Calu3 (cell line): ENCODE measurements around the gene BCKDHB. TPM values are rescaled to one million over a fixed set of nuclear protein-coding genes. Genes with fewer than 3 reads are reported as not detected.

Experiments used
- BruUV-seq: library from RNA; stranded (reverse); fragments of 400-500 nt; replicated peaks from 2 replicates; lab custom pipeline; 2021; lab: Mats Ljungman, UMichigan
- CTCF ChIA-PET: fragments of 300-600 bp; sonication (Branson Sonifier 250); formaldehyde crosslinking; loops from one replicate; lab custom pipeline; 2022; ENCODE audit warnings: antibody characterized with exemption; lab: Charles Lee
- DNase-seq: peaks from one replicate; pipeline ENCODE4 v3.0.0; 2022
- H3K27ac Mint-ChIP-seq: one replicate; pipeline ENCODE4 v1.8.0; 2022; ENCODE audit warnings: mixed read lengths; ENCODE audit not compliant: unreplicated experiment
- H3K27me3 Mint-ChIP-seq: one replicate; pipeline ENCODE4 v1.8.0; 2022; ENCODE audit warnings: mixed read lengths; ENCODE audit not compliant: unreplicated experiment
- H3K36me3 Mint-ChIP-seq: one replicate; pipeline ENCODE4 v1.8.0; 2022; ENCODE audit warnings: mild to moderate bottlenecking, moderate library complexity, mixed read lengths; ENCODE audit not compliant: insufficient read depth, unreplicated experiment
- H3K4me1 Mint-ChIP-seq: one replicate; pipeline ENCODE4 v1.8.0; 2022; ENCODE audit warnings: mild to moderate bottlenecking, low read depth, mixed read lengths; ENCODE audit not compliant: unreplicated experiment
- H3K4me3 Mint-ChIP-seq: one replicate; pipeline ENCODE4 v1.8.0; 2022; ENCODE audit warnings: mild to moderate bottlenecking, low read depth, moderate library complexity, mixed read lengths; ENCODE audit not compliant: unreplicated experiment
- H3K9me3 Mint-ChIP-seq: one replicate; pipeline ENCODE4 v1.8.0; 2022; ENCODE audit warnings: low read depth, mixed read lengths; ENCODE audit not compliant: unreplicated experiment
- CTCF ChIP-seq: fragments of 200-600 bp; IDR thresholded peaks from one replicate; pipeline ENCODE4 v1.8.0; 2022; ENCODE audit warnings: antibody characterized with exemption; ENCODE audit not compliant: unreplicated experiment
- intact Hi-C: fragments of 100-400 bp; cut with micrococcal nuclease; formaldehyde crosslinking; loops from one replicate; pipeline ENCODE4 v1.10.0; 2022; ENCODE audit not compliant: unreplicated experiment
- total RNA-seq: library from RNA; stranded (reverse); gene quantifications from 2 replicates; pipeline ENCODE4 v1.2.3, GENCODE V29; 2022

The BCKDHB gene
- total RNA-seq, 1 experiment from 2014 or later = 24.9 TPM

- Mint-ChIP-seq H3K27ac (no peak overlapping the region), H3K4me1 (peaks cover 26% of the 10 kb centered on the region), H3K27me3 (no peaks in the 10 kb centered on the region), H3K4me3 (no peak overlapping the region), H3K9me3 (no peaks in the 10 kb centered on the region), H3K36me3 (peaks cover 5% of the 10 kb centered on the region)
- DNase-seq = no peak
- CTCF ChIA-PET = no interaction called here
- no TSS peak for BruUV-seq
- TF ChIP-seq CTCF = no peak
- intact Hi-C loops = no loop called here
Measured at GRCh38 chr6:80129485-80129884, 23.0 kb downstream of the BCKDHB start.

DNA sequence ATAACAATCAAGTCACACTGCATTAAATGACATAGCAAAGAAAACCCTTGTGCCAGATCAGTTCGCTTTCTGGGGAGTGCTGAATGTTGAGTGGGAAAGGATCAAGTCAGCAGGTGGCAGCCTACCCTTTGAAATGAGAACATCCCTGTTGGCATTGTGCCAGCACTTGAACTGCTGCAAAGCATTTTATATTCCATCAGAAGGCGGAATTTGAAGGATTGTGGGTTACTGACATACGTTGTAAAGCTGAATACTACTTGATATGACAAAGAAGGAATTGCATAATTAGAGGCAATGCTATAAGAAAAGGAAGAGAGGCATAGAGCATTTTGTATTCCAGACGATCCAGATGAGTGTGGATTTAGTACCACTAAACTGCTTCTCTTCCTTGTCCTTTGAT is 26.5 kb downstream of the BCKDHB start:
- Mint-ChIP-seq H3K27me3 (no peaks in the 10 kb centered on the region), H3K4me1 (peaks cover 14% of the 10 kb centered on the region), H3K9me3 (no peaks in the 10 kb centered on the region), H3K36me3 (peaks cover 5% of the 10 kb centered on the region), H3K27ac (no peak overlapping the region), H3K4me3 (no peak overlapping the region)
- BruUV-seq = no TSS peak
- intact Hi-C loops = loop anchor here (1.0 kb wide), 1 partner anchor 197 kb away; no protein-coding TSS in a partner anchor
- TF ChIP-seq CTCF = no peak
- CTCF ChIA-PET = no interaction called here
- peak; percentile 40 for DNase-seq

DNA sequence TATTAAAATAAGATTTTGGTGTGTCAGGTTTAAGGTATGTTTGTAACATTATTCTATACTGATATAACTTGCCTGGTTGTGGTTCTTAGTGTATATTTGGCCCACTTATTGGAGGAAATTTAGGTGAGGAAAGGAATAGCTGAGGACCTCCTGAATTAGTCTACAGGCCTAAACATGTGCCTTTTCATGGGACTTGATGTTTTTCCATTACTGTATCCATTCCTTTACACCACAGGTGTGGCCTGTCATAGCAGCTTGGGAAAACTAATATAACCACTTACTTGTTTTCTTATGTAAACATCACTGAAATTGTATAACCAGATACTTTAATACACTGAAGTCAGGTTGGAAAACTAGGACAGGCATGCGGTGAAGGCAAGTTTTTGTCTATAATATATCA is 27.6 kb downstream of the BCKDHB start:
- intact Hi-C loops = no loop called here
- H3K27ac Mint-ChIP-seq = no peak overlapping the region
- H3K4me3 Mint-ChIP-seq = no peak overlapping the region
- peaks cover 6% of the 10 kb centered on the region for H3K4me1 Mint-ChIP-seq
- H3K36me3 Mint-ChIP-seq = peaks cover 5% of the 10 kb centered on the region
- DNase-seq = no peak
- no TSS peak for BruUV-seq
- no peaks in the 10 kb centered on the region for H3K27me3 Mint-ChIP-seq
- no peak for TF ChIP-seq CTCF
- CTCF ChIA-PET = no interaction called here
- no peaks in the 10 kb centered on the region for H3K9me3 Mint-ChIP-seq

DNA sequence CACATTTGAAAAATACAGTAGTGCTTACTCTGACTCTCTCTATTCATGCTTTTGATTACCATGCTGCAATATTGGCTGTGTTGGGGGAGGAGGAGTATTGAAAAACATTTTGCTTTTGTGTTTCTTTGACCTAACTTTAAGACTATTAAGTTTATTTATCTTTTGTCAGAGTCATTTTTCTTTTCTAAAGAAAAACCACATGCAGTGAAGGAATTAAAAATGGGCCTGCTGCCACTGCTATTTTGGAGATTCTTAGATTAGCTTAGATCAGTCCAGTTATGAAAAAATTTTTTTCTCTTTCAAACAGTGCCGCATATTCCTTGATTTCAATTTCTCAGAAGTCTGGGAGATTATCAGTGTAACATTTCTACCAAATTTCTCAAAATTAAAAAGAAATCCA is 36.1 kb downstream of the BCKDHB start:
- Mint-ChIP-seq H3K27ac (no peak overlapping the region), H3K36me3 (peaks cover 6% of the 10 kb centered on the region), H3K27me3 (no peaks in the 10 kb centered on the region), H3K4me1 (peaks cover 16% of the 10 kb centered on the region), H3K4me3 (no peak overlapping the region), H3K9me3 (no peaks in the 10 kb centered on the region)
- DNase-seq = no peak
- intact Hi-C loops = no loop called here
- no TSS peak for BruUV-seq
- TF ChIP-seq CTCF = no peak
- CTCF ChIA-PET = no interaction called here
